GM19463 (cell line): ENCODE data around the gene FUT7.
A peak's percentile ranks its signal among the peaks of the same experiment; 100 is the strongest.
"Not testable (repeated sequence)": the region's sequence is repeated elsewhere in the genome, so short reads cannot be mapped to it uniquely, and the experiment has no call there.

Experiments used
- ATAC-seq: cut with Tn5 transposase; IDR thresholded peaks from one replicate; pipeline ENCODE4 v1.9.1; 2021; ENCODE audit warnings: mild to moderate bottlenecking, moderate library complexity; ENCODE audit not compliant: unreplicated experiment

The FUT7 gene

GRCh38 chr9:137034039-137034708, 2.3 kb upstream of the FUT7 start:
- ATAC-seq = peak; percentile 8

GRCh38 chr9:137033481-137033880, 1.6 kb upstream of the FUT7 start:
- ATAC-seq = not testable (repeated sequence)

DNA sequence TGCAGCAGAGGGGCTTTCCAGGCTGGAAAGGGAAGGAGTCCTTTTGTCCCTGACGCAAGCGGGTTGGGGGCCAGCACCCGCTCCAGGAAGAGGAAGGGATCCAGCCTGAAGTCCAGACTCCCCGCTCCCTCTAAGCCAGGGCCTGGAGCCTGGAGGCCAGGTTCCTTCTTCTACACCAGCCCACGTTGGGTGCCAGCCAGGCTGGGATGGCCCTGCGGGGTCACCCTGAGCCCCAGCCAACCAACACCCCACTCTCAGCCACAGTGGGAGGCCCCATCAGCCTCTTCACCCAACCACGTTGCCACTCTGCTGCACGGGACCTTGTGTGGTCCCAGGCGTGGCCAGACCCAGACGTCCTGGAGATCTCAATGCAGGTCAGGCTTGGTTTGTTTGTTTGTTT, 970 bp upstream of the FUT7 start:
- ATAC-seq = no peak

GRCh38 chr9:137030538-137031527, 1.1 kb downstream of the FUT7 start:
- ATAC-seq = no peak

DNA sequence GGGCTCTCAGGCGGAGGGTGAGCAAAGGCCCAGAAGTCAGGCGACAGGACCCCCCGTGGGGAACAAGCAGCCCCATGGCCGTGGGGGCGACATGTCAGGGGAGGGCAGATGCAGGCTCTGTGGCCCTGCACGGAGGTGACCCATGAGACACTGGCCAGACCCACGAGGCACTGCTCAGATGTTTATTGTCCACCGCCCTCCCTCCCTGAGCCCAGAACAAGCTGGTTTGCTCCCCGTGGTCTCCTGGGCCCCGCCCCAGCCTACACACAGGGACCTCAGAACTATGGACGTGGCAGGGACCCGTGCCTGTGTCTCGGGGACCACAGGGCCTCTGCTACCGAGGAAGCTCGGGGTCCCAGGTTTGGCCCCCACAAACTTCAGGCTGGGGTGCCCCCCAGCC, 1.9 kb downstream of the FUT7 start:
- ATAC-seq = no peak

- no peak for ATAC-seq
Measured at GRCh38 chr9:137029058-137029936, 2.6 kb downstream of the FUT7 start.

DNA sequence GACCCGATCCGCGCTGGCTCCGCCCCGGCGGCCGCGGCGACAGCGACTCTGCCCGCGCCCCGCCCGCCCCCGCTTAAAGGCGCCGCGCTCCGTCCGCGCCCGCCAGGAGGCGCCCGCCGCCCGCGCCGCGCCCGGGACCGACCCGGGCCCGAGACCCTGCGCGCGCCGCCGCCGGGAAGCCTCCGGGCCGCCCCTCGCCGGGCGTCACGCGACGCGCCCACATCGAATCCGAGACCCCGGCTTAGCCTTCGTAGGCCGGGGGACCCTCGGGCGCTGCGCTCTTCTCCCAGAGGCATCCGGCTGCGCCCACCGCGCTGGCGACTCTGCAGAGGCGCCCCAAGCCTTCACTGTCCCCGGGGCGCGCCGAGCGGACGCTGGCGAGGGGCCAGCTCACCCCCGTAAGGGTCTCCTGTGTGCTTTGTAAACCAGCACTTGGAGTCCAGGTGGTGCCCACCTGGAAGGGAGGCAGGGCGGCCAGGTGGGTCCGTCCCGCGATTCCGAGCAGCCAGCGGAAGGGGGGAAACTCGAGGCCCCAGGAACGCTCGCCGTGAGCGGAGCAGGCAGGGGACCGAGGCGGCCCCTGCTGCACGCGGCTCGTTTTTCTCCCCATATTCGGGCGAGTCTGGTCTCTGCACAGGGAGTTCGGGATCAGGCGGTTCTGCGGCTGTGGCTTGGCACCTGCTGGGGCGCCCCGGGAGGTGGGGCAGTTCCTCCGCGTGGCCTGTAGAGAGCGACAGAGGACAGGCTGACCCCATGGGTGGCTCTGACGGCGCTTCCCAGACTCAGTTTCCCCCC, 3.4 kb downstream of the FUT7 start:
- no peak for ATAC-seq

GRCh38 chr9:137027369-137028262, 4.3 kb downstream of the FUT7 start, which contains the start of gene ABCA2:
Gene ABCA2, minus strand, starts transcription at chr9:137028237. Its CDS starts 97 bp downstream, at chr9:137028140.
- ATAC-seq = no peak

GRCh38 chr9:137026828-137027227, 5.1 kb downstream of the FUT7 start:
- ATAC-seq = no peak

- no peak for ATAC-seq
Measured at GRCh38 chr9:137026384-137026783, 5.5 kb downstream of the FUT7 start.

DNA sequence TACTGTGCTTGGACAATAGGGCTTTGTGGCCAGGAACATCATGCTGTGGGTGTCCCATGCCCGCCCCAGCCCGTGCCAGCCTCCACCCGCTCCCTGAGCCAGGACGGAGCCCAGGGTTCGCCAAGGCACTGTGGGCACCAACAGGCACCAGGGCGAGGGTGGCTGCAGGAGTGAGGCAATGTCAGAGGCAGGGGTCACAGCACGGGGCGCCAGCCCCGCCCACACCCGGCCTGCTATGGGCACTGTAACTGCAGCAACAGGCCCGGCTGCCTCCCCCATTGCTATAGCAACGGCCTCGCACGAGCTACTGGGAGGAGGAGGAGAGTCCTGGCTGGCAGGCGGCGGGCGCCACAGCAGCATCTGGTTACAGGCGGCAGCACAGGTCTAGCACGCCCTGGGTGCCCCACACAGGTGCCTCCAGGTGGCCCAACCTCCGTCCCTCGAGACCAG, 6.3 kb downstream of the FUT7 start:
- ATAC-seq = no peak

GRCh38 chr9:137023583-137023991, 8.3 kb downstream of the FUT7 start:
- ATAC-seq = no peak

DNA sequence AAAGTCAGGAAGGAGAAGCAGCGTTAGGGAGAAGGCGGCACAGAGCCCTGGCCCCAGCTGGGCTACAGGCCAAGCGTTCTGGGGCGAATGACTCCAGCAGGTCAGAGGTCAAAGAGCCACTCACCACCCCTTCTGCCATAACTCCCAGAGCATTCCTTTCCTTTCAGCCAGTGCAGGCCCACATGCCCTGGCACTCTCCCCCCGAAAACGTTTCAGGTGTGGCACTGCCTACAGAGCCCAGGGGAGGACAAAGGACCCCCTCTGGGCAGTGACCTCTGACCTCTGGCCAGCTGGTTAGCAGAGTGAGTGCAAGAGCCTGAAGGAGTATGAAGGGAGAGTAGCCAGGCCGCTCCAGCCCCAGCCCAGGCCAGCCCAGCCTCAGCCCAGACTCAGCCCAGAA, 8.7 kb downstream of the FUT7 start:
- ATAC-seq = no peak

DNA sequence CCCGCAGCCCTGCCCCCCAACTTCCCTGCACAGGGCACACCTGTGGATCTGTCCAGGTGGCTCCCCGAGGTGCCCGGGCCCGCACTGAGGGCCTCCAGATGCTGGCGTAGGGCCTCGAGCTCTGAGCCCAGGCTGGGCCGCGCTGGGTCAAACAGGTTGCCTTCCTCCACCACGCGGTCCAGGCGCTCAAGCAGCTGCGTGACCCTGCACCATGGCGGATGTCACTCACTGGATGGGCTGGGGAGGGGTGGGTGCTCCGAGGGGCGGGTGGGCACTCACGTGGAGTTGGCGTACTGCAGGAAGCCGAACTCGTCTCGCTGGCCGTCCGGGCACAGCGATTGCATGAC, 9.3 kb downstream of the FUT7 start:
- ATAC-seq = no peak

- ATAC-seq = no peak
Measured at GRCh38 chr9:137021979-137022661, 9.8 kb downstream of the FUT7 start.

DNA sequence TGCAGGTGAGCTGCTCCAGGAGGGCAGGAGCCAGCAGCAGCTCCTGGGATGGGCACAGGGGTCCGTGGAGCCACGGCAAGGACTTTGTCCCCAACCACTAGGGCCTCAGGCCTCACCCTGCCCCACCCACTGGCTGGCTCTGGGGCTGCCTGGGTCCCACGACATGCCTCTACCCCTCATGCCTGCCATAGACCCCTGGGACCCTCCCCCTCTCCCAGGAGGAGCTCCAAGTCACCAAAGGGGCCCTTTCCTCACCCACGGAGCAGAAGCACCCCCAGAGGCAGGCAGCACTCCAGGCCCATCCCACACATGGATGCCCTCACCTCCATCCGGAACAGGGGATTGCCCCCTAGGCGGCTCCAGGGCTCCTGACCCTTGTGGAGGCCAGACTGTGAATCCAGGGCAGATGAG, 10.3 kb downstream of the FUT7 start:
- ATAC-seq = no peak

GRCh38 chr9:137020771-137021567, 10.9 kb downstream of the FUT7 start:
- no peak for ATAC-seq
